Measurements from ENCODE around the gene MCC.

Gene MCC

GRCh38 chr5:113050721-113051382 is 437.4 kb downstream of the MCC start:
- H3K4me1 ChIP-seq (ENCODE audit: control insufficient read depth, low read depth, low read length): no peaks in the 10 kb centered on the region
- H3K27me3 ChIP-seq (ENCODE audit: control insufficient read depth, insufficient read depth, low read length): no peaks in the 10 kb centered on the region
- no peak overlapping the region for H3K9ac ChIP-seq (ENCODE audit: low read length)
- H3K4me3 ChIP-seq (ENCODE audit: low read length): no peak overlapping the region
- no peaks in the 10 kb centered on the region for H3K9me3 ChIP-seq (ENCODE audit: control insufficient read depth, low read depth, low read length)
- H3K27ac ChIP-seq (ENCODE audit: low read length): no peak overlapping the region
- peaks cover 14% of the 10 kb centered on the region for H3K36me3 ChIP-seq (ENCODE audit: control insufficient read depth, low read depth, low read length)

- no peak overlapping the region for H3K4me3 ChIP-seq (ENCODE audit: low read length)
- H3K4me1 ChIP-seq (ENCODE audit: control insufficient read depth, low read depth, low read length): no peaks in the 10 kb centered on the region
- H3K27me3 ChIP-seq (ENCODE audit: control insufficient read depth, insufficient read depth, low read length): no peaks in the 10 kb centered on the region
- H3K9ac ChIP-seq (ENCODE audit: low read length): no peak overlapping the region
- H3K9me3 ChIP-seq (ENCODE audit: control insufficient read depth, low read depth, low read length): no peaks in the 10 kb centered on the region
- no peak overlapping the region for H3K27ac ChIP-seq (ENCODE audit: low read length)
- H3K36me3 ChIP-seq (ENCODE audit: control insufficient read depth, low read depth, low read length): peaks cover 14% of the 10 kb centered on the region
Observed at GRCh38 chr5:113048931-113049330, 439.3 kb downstream of the MCC start.

- no peak overlapping the region for H3K4me3 ChIP-seq (ENCODE audit: low read length)
- no peaks in the 10 kb centered on the region for H3K4me1 ChIP-seq (ENCODE audit: control insufficient read depth, low read depth, low read length)
- peaks cover 15% of the 10 kb centered on the region for H3K36me3 ChIP-seq (ENCODE audit: control insufficient read depth, low read depth, low read length)
- no peak overlapping the region for H3K9ac ChIP-seq (ENCODE audit: low read length)
- no peak overlapping the region for H3K27ac ChIP-seq (ENCODE audit: low read length)
- H3K27me3 ChIP-seq (ENCODE audit: control insufficient read depth, insufficient read depth, low read length): no peaks in the 10 kb centered on the region
- no peaks in the 10 kb centered on the region for H3K9me3 ChIP-seq (ENCODE audit: control insufficient read depth, low read depth, low read length)
Observed at GRCh38 chr5:113047733-113048652, 440.3 kb downstream of the MCC start.

GRCh38 chr5:113047234-113047633 is 441.0 kb downstream of the MCC start:
- no peak overlapping the region for H3K4me3 ChIP-seq (ENCODE audit: low read length)
- no peaks in the 10 kb centered on the region for H3K4me1 ChIP-seq (ENCODE audit: control insufficient read depth, low read depth, low read length)
- no peak overlapping the region for H3K9ac ChIP-seq (ENCODE audit: low read length)
- H3K27me3 ChIP-seq (ENCODE audit: control insufficient read depth, insufficient read depth, low read length): no peaks in the 10 kb centered on the region
- H3K9me3 ChIP-seq (ENCODE audit: control insufficient read depth, low read depth, low read length): no peaks in the 10 kb centered on the region
- H3K36me3 ChIP-seq (ENCODE audit: control insufficient read depth, low read depth, low read length): peaks cover 15% of the 10 kb centered on the region
- no peak overlapping the region for H3K27ac ChIP-seq (ENCODE audit: low read length)

GRCh38 chr5:113044776-113045465 is 443.3 kb downstream of the MCC start:
- no peaks in the 10 kb centered on the region for H3K27me3 ChIP-seq (ENCODE audit: control insufficient read depth, insufficient read depth, low read length)
- no peak overlapping the region for H3K9ac ChIP-seq (ENCODE audit: low read length)
- no peak overlapping the region for H3K4me3 ChIP-seq (ENCODE audit: low read length)
- H3K9me3 ChIP-seq (ENCODE audit: control insufficient read depth, low read depth, low read length): no peaks in the 10 kb centered on the region
- no peak overlapping the region for H3K27ac ChIP-seq (ENCODE audit: low read length)
- H3K36me3 ChIP-seq (ENCODE audit: control insufficient read depth, low read depth, low read length): peaks cover 15% of the 10 kb centered on the region
- H3K4me1 ChIP-seq (ENCODE audit: control insufficient read depth, low read depth, low read length): no peaks in the 10 kb centered on the region

GRCh38 chr5:113043491-113043931 is 444.7 kb downstream of the MCC start:
- no peaks in the 10 kb centered on the region for H3K27me3 ChIP-seq (ENCODE audit: control insufficient read depth, insufficient read depth, low read length)
- no peak overlapping the region for H3K27ac ChIP-seq (ENCODE audit: low read length)
- peaks cover 15% of the 10 kb centered on the region for H3K36me3 ChIP-seq (ENCODE audit: control insufficient read depth, low read depth, low read length)
- no peaks in the 10 kb centered on the region for H3K4me1 ChIP-seq (ENCODE audit: control insufficient read depth, low read depth, low read length)
- H3K4me3 ChIP-seq (ENCODE audit: low read length): no peak overlapping the region
- H3K9me3 ChIP-seq (ENCODE audit: control insufficient read depth, low read depth, low read length): no peaks in the 10 kb centered on the region
- no peak overlapping the region for H3K9ac ChIP-seq (ENCODE audit: low read length)

GRCh38 chr5:113042491-113043243 is 445.6 kb downstream of the MCC start:
- no peaks in the 10 kb centered on the region for H3K27me3 ChIP-seq (ENCODE audit: control insufficient read depth, insufficient read depth, low read length)
- H3K9me3 ChIP-seq (ENCODE audit: control insufficient read depth, low read depth, low read length): no peaks in the 10 kb centered on the region
- no peak overlapping the region for H3K9ac ChIP-seq (ENCODE audit: low read length)
- peaks cover 10% of the 10 kb centered on the region for H3K36me3 ChIP-seq (ENCODE audit: control insufficient read depth, low read depth, low read length)
- H3K4me1 ChIP-seq (ENCODE audit: control insufficient read depth, low read depth, low read length): no peaks in the 10 kb centered on the region
- no peak overlapping the region for H3K27ac ChIP-seq (ENCODE audit: low read length)
- no peak overlapping the region for H3K4me3 ChIP-seq (ENCODE audit: low read length)

GRCh38 chr5:113040672-113041260 is 447.5 kb downstream of the MCC start:
- Histone ChIP-seq H3K27me3 (ENCODE audit: control insufficient read depth, insufficient read depth, low read length) (no peaks in the 10 kb centered on the region), H3K4me1 (ENCODE audit: control insufficient read depth, low read depth, low read length) (peaks cover 10% of the 10 kb centered on the region), H3K36me3 (ENCODE audit: control insufficient read depth, low read depth, low read length) (peaks cover 6% of the 10 kb centered on the region), H3K9ac (ENCODE audit: low read length) (no peak overlapping the region), H3K9me3 (ENCODE audit: control insufficient read depth, low read depth, low read length) (no peaks in the 10 kb centered on the region), H3K27ac (ENCODE audit: low read length) (no peak overlapping the region), H3K4me3 (ENCODE audit: low read length) (no peak overlapping the region)

GRCh38 chr5:113039934-113040285 is 448.3 kb downstream of the MCC start:
- Histone ChIP-seq H3K9me3 (ENCODE audit: control insufficient read depth, low read depth, low read length) (no peaks in the 10 kb centered on the region), H3K36me3 (ENCODE audit: control insufficient read depth, low read depth, low read length) (peaks cover 6% of the 10 kb centered on the region), H3K4me3 (ENCODE audit: low read length) (no peak overlapping the region), H3K27me3 (ENCODE audit: control insufficient read depth, insufficient read depth, low read length) (no peaks in the 10 kb centered on the region), H3K27ac (ENCODE audit: low read length) (no peak overlapping the region), H3K9ac (ENCODE audit: low read length) (no peak overlapping the region), H3K4me1 (ENCODE audit: control insufficient read depth, low read depth, low read length) (peaks cover 11% of the 10 kb centered on the region)

GRCh38 chr5:113039229-113039933 is 448.9 kb downstream of the MCC start:
- Histone ChIP-seq H3K9ac (ENCODE audit: low read length) (no peak overlapping the region), H3K9me3 (ENCODE audit: control insufficient read depth, low read depth, low read length) (no peaks in the 10 kb centered on the region), H3K36me3 (ENCODE audit: control insufficient read depth, low read depth, low read length) (peaks cover 6% of the 10 kb centered on the region)

More at GRCh38 chr5:113039229-113039933, 448.9 kb downstream of the MCC start:
- peaks cover 16% of the 10 kb centered on the region for H3K4me1 ChIP-seq (ENCODE audit: control insufficient read depth, low read depth, low read length)
- no peak overlapping the region for H3K27ac ChIP-seq (ENCODE audit: low read length)
- no peaks in the 10 kb centered on the region for H3K27me3 ChIP-seq (ENCODE audit: control insufficient read depth, insufficient read depth, low read length)
- H3K4me3 ChIP-seq (ENCODE audit: low read length): no peak overlapping the region
